ENCODE data around the gene KCTD7.

The KCTD7 gene

GRCh38 chr7:66668112-66668511, 39.4 kb downstream of the KCTD7 start:
- no peaks in the 10 kb centered on the region for H3K79me2 ChIP-seq (ENCODE audit: insufficient read depth, low read length)

GRCh38 chr7:66668677-66669076, 40.0 kb downstream of the KCTD7 start:
- TF ChIP-seq CTCF (conservative IDR thresholded peaks at IDR 0.05; ENCODE audit: low read length) (no peak), EZH2phosphoT487 (IDR thresholded peaks at IDR 0.05; ENCODE audit: borderline replicate concordance) (no peak)
- Histone ChIP-seq H3K79me2 (ENCODE audit: insufficient read depth, low read length) (no peaks in the 10 kb centered on the region), H3K36me3 (ENCODE audit: insufficient read depth, low read length) (no peaks in the 10 kb centered on the region), H3K9me3 (ENCODE audit: insufficient read depth, low read depth, low read length) (no peaks in the 10 kb centered on the region), H3K4me2 (ENCODE audit: low read depth, low read length, poor library complexity, severe bottlenecking) (no peak overlapping the region), H3K9ac (ENCODE audit: low read depth, low read length, poor library complexity, severe bottlenecking) (no peak overlapping the region), H2AFZ (ENCODE audit: low read length) (no peak overlapping the region), H3K9me2 (replicated peaks; ENCODE audit: low read depth, low read length) (no peaks in the 10 kb centered on the region), H3K4me1 (ENCODE audit: insufficient read depth, low read length, poor library complexity, severe bottlenecking) (no peaks in the 10 kb centered on the region), H3K27me3 (ENCODE audit: insufficient read depth, low read length, poor library complexity, severe bottlenecking) (no peaks in the 10 kb centered on the region), H3F3A (ENCODE audit: low read depth) (no peaks in the 10 kb centered on the region), H3K4me3 (ENCODE audit: low read length, poor library complexity, severe bottlenecking) (no peak overlapping the region), H4K20me1 (ENCODE audit: insufficient read depth, low read length, poor library complexity, severe bottlenecking) (no peaks in the 10 kb centered on the region)

More at GRCh38 chr7:66668112-66668511, 39.4 kb downstream of the KCTD7 start:
- no peaks in the 10 kb centered on the region for H3K9me2 ChIP-seq (replicated peaks; ENCODE audit: low read depth, low read length)
- no peaks in the 10 kb centered on the region for H3K4me1 ChIP-seq (ENCODE audit: insufficient read depth, low read length, poor library complexity, severe bottlenecking)
- no peak for TF ChIP-seq EZH2phosphoT487 (IDR thresholded peaks at IDR 0.05; ENCODE audit: borderline replicate concordance)
- TF ChIP-seq CTCF (conservative IDR thresholded peaks at IDR 0.05; ENCODE audit: low read length): no peak
- H2AFZ ChIP-seq (ENCODE audit: low read length): no peak overlapping the region
- no peak overlapping the region for H3K9ac ChIP-seq (ENCODE audit: low read depth, low read length, poor library complexity, severe bottlenecking)
- no peaks in the 10 kb centered on the region for H3K36me3 ChIP-seq (ENCODE audit: insufficient read depth, low read length)
- no peaks in the 10 kb centered on the region for H3K27me3 ChIP-seq (ENCODE audit: insufficient read depth, low read length, poor library complexity, severe bottlenecking)
- H4K20me1 ChIP-seq (ENCODE audit: insufficient read depth, low read length, poor library complexity, severe bottlenecking): no peaks in the 10 kb centered on the region
- no peaks in the 10 kb centered on the region for H3F3A ChIP-seq (ENCODE audit: low read depth)
- no peaks in the 10 kb centered on the region for H3K9me3 ChIP-seq (ENCODE audit: insufficient read depth, low read depth, low read length)
- no peak overlapping the region for H3K4me3 ChIP-seq (ENCODE audit: low read length, poor library complexity, severe bottlenecking)
- no peak overlapping the region for H3K4me2 ChIP-seq (ENCODE audit: low read depth, low read length, poor library complexity, severe bottlenecking)

- Histone ChIP-seq H3K4me2 (ENCODE audit: low read depth, low read length, poor library complexity, severe bottlenecking) (no peak overlapping the region), H3K4me1 (ENCODE audit: insufficient read depth, low read length, poor library complexity, severe bottlenecking) (no peaks in the 10 kb centered on the region), H4K20me1 (ENCODE audit: insufficient read depth, low read length, poor library complexity, severe bottlenecking) (no peaks in the 10 kb centered on the region), H3F3A (ENCODE audit: low read depth) (no peaks in the 10 kb centered on the region), H3K9ac (ENCODE audit: low read depth, low read length, poor library complexity, severe bottlenecking) (no peak overlapping the region), H2AFZ (ENCODE audit: low read length) (no peak overlapping the region), H3K79me2 (ENCODE audit: insufficient read depth, low read length) (no peaks in the 10 kb centered on the region), H3K9me2 (replicated peaks; ENCODE audit: low read depth, low read length) (no peaks in the 10 kb centered on the region), H3K9me3 (ENCODE audit: insufficient read depth, low read depth, low read length) (no peaks in the 10 kb centered on the region), H3K4me3 (ENCODE audit: low read length, poor library complexity, severe bottlenecking) (no peak overlapping the region), H3K27me3 (ENCODE audit: insufficient read depth, low read length, poor library complexity, severe bottlenecking) (no peaks in the 10 kb centered on the region), H3K36me3 (ENCODE audit: insufficient read depth, low read length) (no peaks in the 10 kb centered on the region)
- no peak for TF ChIP-seq EZH2phosphoT487 (IDR thresholded peaks at IDR 0.05; ENCODE audit: borderline replicate concordance)
These were observed 40.4 kb downstream of the KCTD7 start for GRCh38 chr7:66669088-66669487.

- TF ChIP-seq CTCF (conservative IDR thresholded peaks at IDR 0.05; ENCODE audit: low read length) (no peak), EZH2phosphoT487 (IDR thresholded peaks at IDR 0.05; ENCODE audit: borderline replicate concordance) (no peak)
- no peaks in the 10 kb centered on the region for H3K27me3 ChIP-seq (ENCODE audit: insufficient read depth, low read length, poor library complexity, severe bottlenecking)
- no peak overlapping the region for H3K4me2 ChIP-seq (ENCODE audit: low read depth, low read length, poor library complexity, severe bottlenecking)
- no peak overlapping the region for H3K9ac ChIP-seq (ENCODE audit: low read depth, low read length, poor library complexity, severe bottlenecking)
- no peaks in the 10 kb centered on the region for H3K9me2 ChIP-seq (replicated peaks; ENCODE audit: low read depth, low read length)
- H3K79me2 ChIP-seq (ENCODE audit: insufficient read depth, low read length): no peaks in the 10 kb centered on the region
- no peaks in the 10 kb centered on the region for H3K9me3 ChIP-seq (ENCODE audit: insufficient read depth, low read depth, low read length)
- no peaks in the 10 kb centered on the region for H3F3A ChIP-seq (ENCODE audit: low read depth)
- no peak overlapping the region for H3K4me3 ChIP-seq (ENCODE audit: low read length, poor library complexity, severe bottlenecking)
- no peaks in the 10 kb centered on the region for H3K36me3 ChIP-seq (ENCODE audit: insufficient read depth, low read length)
- H4K20me1 ChIP-seq (ENCODE audit: insufficient read depth, low read length, poor library complexity, severe bottlenecking): no peaks in the 10 kb centered on the region
- H3K4me1 ChIP-seq (ENCODE audit: insufficient read depth, low read length, poor library complexity, severe bottlenecking): no peaks in the 10 kb centered on the region
- H2AFZ ChIP-seq (ENCODE audit: low read length): no peak overlapping the region
These were observed 40.8 kb downstream of the KCTD7 start for GRCh38 chr7:66669496-66669895.

Data from Loucy (cell line).